Transverse colon (tissue), 4 donors: ENCODE measurements around the gene PPP4R3B. TPM values are rescaled to one million over a fixed set of nuclear protein-coding genes. Genes with fewer than 3 reads are reported as not detected.
"Not testable (repeated sequence)": the region's sequence is repeated elsewhere in the genome, so short reads cannot be mapped to it uniquely, and the experiment has no call there.

Source experiments
- DNase-seq: peaks from one replicate; pipeline ENCODE4 v3.0.0-alpha.2; 2019
- H3K27ac ChIP-seq, 4 donors: fragments of 200-600 bp; sonication (generic); 2 replicates each; pipeline ENCODE4 v1.5.1; 2016 to 2018; ENCODE audit warnings: inconsistent platforms in 4 of 4
- H3K27me3 ChIP-seq: fragments of 200-600 bp; sonication (generic); 2 replicates; pipeline ENCODE4 v1.5.1; 2017; ENCODE audit warnings: inconsistent platforms
- H3K36me3 ChIP-seq, 4 donors: fragments of 200-600 bp; sonication (generic); 2 replicates each; pipeline ENCODE4 v1.5.1; 2017 to 2019; ENCODE audit warnings: inconsistent platforms in 4 of 4
- H3K4me1 ChIP-seq, 4 donors: fragments of 200-600 bp; sonication (generic); 2 replicates each; pipeline ENCODE4 v1.5.1; 2017 to 2020; ENCODE audit warnings: inconsistent platforms in 4 of 4
- H3K4me3 ChIP-seq, 4 donors: fragments of 200-600 bp; sonication (generic); 1 replicate in 1 of 4; 2 replicates in 3 of 4; pipeline versions ENCODE4 v1.5.1 to v1.6.1; 2017 to 2019; ENCODE audit warnings: inconsistent platforms in 4 of 4
- H3K9me3 ChIP-seq, 2 donors: fragments of 200-600 bp; sonication (generic); 2 replicates each; pipeline ENCODE4 v1.5.1; 2017 to 2019; ENCODE audit warnings: inconsistent platforms in 2 of 2
- CTCF ChIP-seq, 5 experiments: fragments of 200-600 bp in 3 of 5; fragments of 450-650 bp in 2 of 5; sonication (generic) in 3 of 5; IDR thresholded peaks; 1 replicate in 2 of 5; 2 replicates in 3 of 5; pipeline ENCODE4 v1.5.1; 2016 to 2017; ENCODE audit warnings: antibody characterized with exemption in 5 of 5, inconsistent platforms in 3 of 5, mild to moderate bottlenecking in 2 of 5, moderate library complexity in 1 of 5
- EP300 ChIP-seq: sonication (generic); formaldehyde crosslinking; IDR thresholded peaks from one replicate; pipeline ENCODE4 v1.6.1; 2017; ENCODE audit warnings: antibody characterized with exemption, low read depth
- POLR2A ChIP-seq: fragments of 450-650 bp; IDR thresholded peaks from one replicate; pipeline ENCODE4 v1.6.1; 2016; ENCODE audit warnings: antibody characterized with exemption, mild to moderate bottlenecking, moderate library complexity
- POLR2AphosphoS5 ChIP-seq, 3 donors: sonication (generic); formaldehyde crosslinking; IDR thresholded peaks; one replicate each; pipeline ENCODE4 v1.6.1; 2016; ENCODE audit warnings: antibody characterized with exemption in 3 of 3
- WGBS, 2 donors: methylation state at CpG; one replicate each; pipeline ENCODE4 v1.1.5; 2018; ENCODE audit warnings: low coverage in 1 of 2; 5-methylcytosine and 5-hydroxymethylcytosine counted together
- in situ Hi-C, 4 donors: fragments of 200-750 bp; cut with MboI; loops; one replicate each; pipeline versions ENCODE4 v1.15.0 to v1.15.1; 2017; ENCODE audit warnings: low sequenced_read_pairs in 3 of 4, low pct_ligation_motif_present in 1 of 4, low pct_unique_long_range_greater_than_20kb in 1 of 4
- intact Hi-C: fragments of 100-400 bp; cut with DNase I; formaldehyde crosslinking; loops from one replicate; pipeline ENCODE4 v1.15.1; 2023; ENCODE audit warnings: low total_unique reads
- total RNA-seq, 4 donors: library from RNA; depleted of rRNA; stranded (reverse); fragments of >200 nt; gene quantifications; one replicate each; pipeline ENCODE4 v1.1.0, GENCODE V29; 2016

The PPP4R3B gene
- total RNA-seq, 4 donors from 2014 or later = 59.5 to 79.7 (median 69.8) TPM

GRCh38 chr2:55556809-55557208, 60.6 kb downstream of the PPP4R3B start:
- DNase-seq = no peak
- Histone ChIP-seq H3K36me3 (peaks cover 0 to 54% (median 16%) of the 10 kb centered on the region in 4 donors), H3K4me1 (no peaks in the 10 kb centered on the region), H3K27ac (no peak overlapping the region), H3K9me3 (no peaks in the 10 kb centered on the region), H3K27me3 (no peaks in the 10 kb centered on the region), H3K4me3 (no peak overlapping the region)
- TF ChIP-seq POLR2A = no peak
- no peak for TF ChIP-seq CTCF (IDR thresholded peaks at IDR 0.05)
- TF ChIP-seq POLR2AphosphoS5 (IDR thresholded peaks at IDR 0.05) = no peak
- no peak for TF ChIP-seq EP300
- WGBS, 2 donors = 92 to 100% methylated on average over 3 to 9 of the region's 9 CpGs
- intact Hi-C loops (no loop called here), in situ Hi-C loops (no loop called here)

GRCh38 chr2:55555977-55556376, 61.4 kb downstream of the PPP4R3B start:
- in situ Hi-C loops = no loop called here

GRCh38 chr2:55553321-55553720, 64.1 kb downstream of the PPP4R3B start:
- in situ Hi-C loops (no loop called here), intact Hi-C loops (no loop called here)
- no peak for DNase-seq
- Histone ChIP-seq H3K36me3 (peaks cover 0 to 56% (median 13%) of the 10 kb centered on the region in 4 donors), H3K9me3 (no peaks in the 10 kb centered on the region), H3K27me3 (no peaks in the 10 kb centered on the region), H3K4me1 (peaks cover 0 to 3% (median 0%) of the 10 kb centered on the region in 4 donors), H3K27ac (no peak overlapping the region), H3K4me3 (no peak overlapping the region)
- TF ChIP-seq EP300 = no peak
- no peak for TF ChIP-seq CTCF (IDR thresholded peaks at IDR 0.05)
- TF ChIP-seq POLR2AphosphoS5 (IDR thresholded peaks at IDR 0.05) = no peak
- no peak for TF ChIP-seq POLR2A
- WGBS, 2 donors = 98 to 100% methylated on average over 1 to 3 of the region's 3 CpGs

More at GRCh38 chr2:55555977-55556376, 61.4 kb downstream of the PPP4R3B start:
- TF ChIP-seq POLR2A (no peak), POLR2AphosphoS5 (IDR thresholded peaks at IDR 0.05) (no peak), CTCF (IDR thresholded peaks at IDR 0.05) (no peak), EP300 (no peak)
- Histone ChIP-seq H3K4me1 (no peaks in the 10 kb centered on the region), H3K27ac (no peak overlapping the region), H3K9me3 (no peaks in the 10 kb centered on the region), H3K36me3 (peaks cover 0 to 46% (median 16%) of the 10 kb centered on the region in 4 donors), H3K27me3 (no peaks in the 10 kb centered on the region), H3K4me3 (no peak overlapping the region)
- DNase-seq = no peak
- intact Hi-C loops = no loop called here

GRCh38 chr2:55550368-55551102, 66.9 kb downstream of the PPP4R3B start:
- peaks cover 0 to 3% (median 0%) of the 10 kb centered on the region in 4 donors for H3K4me1 ChIP-seq
- peaks cover 0 to 44% (median 5%) of the 10 kb centered on the region in 4 donors for H3K36me3 ChIP-seq
- 55 to 66% methylated on average over 4 of the region's 4 CpGs for WGBS, 2 donors
- H3K4me3 ChIP-seq = no peak overlapping the region
- intact Hi-C loops = no loop called here
- no peaks in the 10 kb centered on the region for H3K9me3 ChIP-seq
- H3K27me3 ChIP-seq = no peaks in the 10 kb centered on the region
- in situ Hi-C loops = no loop called here
- TF ChIP-seq POLR2A (no peak), POLR2AphosphoS5 (IDR thresholded peaks at IDR 0.05) (no peak), CTCF (IDR thresholded peaks at IDR 0.05) (no peak), EP300 (no peak)
- H3K27ac ChIP-seq = no peak overlapping the region
- DNase-seq = no peak

GRCh38 chr2:55547679-55548078, 69.7 kb downstream of the PPP4R3B start:
- DNase-seq, H3K4me3 ChIP-seq, H3K27ac ChIP-seq, H3K4me1 ChIP-seq, intact Hi-C loops, H3K27me3 ChIP-seq, H3K9me3 ChIP-seq, in situ Hi-C loops: not testable (repeated sequence)
- WGBS, 2 donors = 95 to 98% methylated on average over 8 of the region's 8 CpGs
- peaks cover 0 to 36% (median 5%) of the 10 kb centered on the region in 4 donors for H3K36me3 ChIP-seq
